Ascending aorta (tissue), 2 donors: Measurements from ENCODE around the gene MGLL. TPM values are rescaled to one million over a fixed set of nuclear protein-coding genes. Genes with fewer than 3 reads are reported as not detected.

ENCODE experiments used
- DNase-seq, 2 donors: peaks; one replicate each; pipeline ENCODE4 v3.0.0-alpha.2; 2019; ENCODE audit warnings: low spot score in 2 of 2
- H3K27ac ChIP-seq, 2 donors: fragments of 200-600 bp; sonication (generic); one replicate each; pipeline ENCODE4 v1.5.1; 2016 to 2017; ENCODE audit warnings: mild to moderate bottlenecking in 1 of 2
- H3K27me3 ChIP-seq: fragments of 200-600 bp; sonication (generic); one replicate; pipeline ENCODE4 v1.5.1; 2017
- H3K36me3 ChIP-seq, 2 donors: fragments of 200-600 bp; sonication (generic); one replicate each; pipeline ENCODE4 v1.5.1; 2016
- H3K4me1 ChIP-seq, 2 donors: fragments of 200-600 bp; sonication (generic); one replicate each; pipeline ENCODE4 v1.5.1; 2016 to 2017; ENCODE audit warnings: mild to moderate bottlenecking in 1 of 2
- H3K4me3 ChIP-seq, 2 donors: fragments of 200-600 bp; sonication (generic); one replicate each; pipeline ENCODE4 v1.5.1; 2016 to 2017; ENCODE audit warnings: mild to moderate bottlenecking in 1 of 2
- H3K9me3 ChIP-seq, 2 donors: fragments of 200-600 bp; sonication (generic); one replicate each; pipeline ENCODE4 v1.5.1; 2016
- CTCF ChIP-seq, 3 experiments: fragments of 200-600 bp in 2 of 3; fragments of 450-650 bp in 1 of 3; sonication (generic) in 2 of 3; IDR thresholded peaks; one replicate each; pipeline ENCODE4 v1.5.1; 2016 to 2019; ENCODE audit warnings: antibody characterized with exemption in 3 of 3, mild to moderate bottlenecking in 1 of 3, moderate library complexity in 1 of 3
- intact Hi-C: fragments of 100-400 bp; cut with DNase I; formaldehyde crosslinking; loops from one replicate; pipeline ENCODE4 v1.15.1; 2023
- total RNA-seq: library from RNA; depleted of rRNA; stranded (reverse); fragments of >200 nt; gene quantifications from one replicate; pipeline ENCODE4 v1.1.0, GENCODE V29; 2016

Gene MGLL
- total RNA-seq, 1 donor from 2014 or later = 101 TPM

DNA sequence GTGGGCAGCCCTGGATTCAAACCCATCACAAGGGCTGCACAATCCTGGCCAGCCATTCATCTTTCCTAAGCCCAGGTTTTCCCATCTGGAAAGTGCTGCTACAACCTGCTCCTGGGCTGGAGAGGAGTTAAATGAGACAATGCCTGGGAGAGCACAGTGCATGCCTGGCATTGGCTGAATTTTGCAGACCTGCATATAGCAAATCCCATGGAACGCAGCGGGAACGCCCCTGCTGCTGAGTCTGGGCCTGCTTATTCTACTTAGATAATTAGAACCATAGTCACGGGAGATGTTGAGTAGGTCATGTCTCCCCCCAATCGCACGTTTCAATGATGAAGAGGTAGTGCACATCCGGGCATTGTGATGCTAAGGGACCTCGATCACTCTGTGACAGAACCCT lies 102.9 kb downstream of the MGLL start:
- TF ChIP-seq CTCF (IDR thresholded peaks at IDR 0.05) = no peak
- H3K4me1 ChIP-seq = peaks cover 6% of the 10 kb centered on the region in 2 donors
- no peak overlapping the region for H3K27ac ChIP-seq
- DNase-seq = no peak
- H3K4me3 ChIP-seq = no peak overlapping the region
- no peaks in the 10 kb centered on the region for H3K9me3 ChIP-seq
- intact Hi-C loops = no loop called here
- peaks cover 0 to 4% of the 10 kb centered on the region in 2 donors for H3K36me3 ChIP-seq
- H3K27me3 ChIP-seq = no peaks in the 10 kb centered on the region

- Histone ChIP-seq H3K9me3 (no peaks in the 10 kb centered on the region), H3K27me3 (no peaks in the 10 kb centered on the region), H3K36me3 (peaks cover 0 to 4% of the 10 kb centered on the region in 2 donors), H3K4me3 (no peak overlapping the region), H3K4me1 (peaks cover 6 to 8% of the 10 kb centered on the region in 2 donors), H3K27ac (no peak overlapping the region)
- TF ChIP-seq CTCF (IDR thresholded peaks at IDR 0.05) = no peak
- DNase-seq = no peak
- intact Hi-C loops = no loop called here
Observed at GRCh38 chr3:127718916-127719290, 103.4 kb downstream of the MGLL start.

GRCh38 chr3:127718245-127718915 lies 103.9 kb downstream of the MGLL start:
- Histone ChIP-seq H3K36me3 (peaks cover 0 to 4% of the 10 kb centered on the region in 2 donors), H3K27ac (no peak overlapping the region), H3K9me3 (no peaks in the 10 kb centered on the region), H3K4me1 (peaks cover 11% of the 10 kb centered on the region in 2 donors), H3K27me3 (no peaks in the 10 kb centered on the region), H3K4me3 (no peak overlapping the region)
- no peak for DNase-seq
- intact Hi-C loops = no loop called here
- TF ChIP-seq CTCF (IDR thresholded peaks at IDR 0.05) = no peak

- Histone ChIP-seq H3K9me3 (no peaks in the 10 kb centered on the region), H3K36me3 (peaks cover 0 to 4% of the 10 kb centered on the region in 2 donors), H3K27ac (no peak overlapping the region), H3K4me1 (peaks cover 9 to 19% of the 10 kb centered on the region in 2 donors), H3K27me3 (no peaks in the 10 kb centered on the region), H3K4me3 (no peak overlapping the region)
- no peak for DNase-seq
- intact Hi-C loops = no loop called here
- no peak for TF ChIP-seq CTCF (IDR thresholded peaks at IDR 0.05)
Observed at GRCh38 chr3:127717357-127718244, 104.7 kb downstream of the MGLL start.

- intact Hi-C loops = no loop called here
- no peak for DNase-seq
- no peaks in the 10 kb centered on the region for H3K9me3 ChIP-seq
- no peaks in the 10 kb centered on the region for H3K27me3 ChIP-seq
- TF ChIP-seq CTCF (IDR thresholded peaks at IDR 0.05) = no peak
- no peak overlapping the region for H3K27ac ChIP-seq
- H3K36me3 ChIP-seq = peaks cover 0 to 4% of the 10 kb centered on the region in 2 donors
- no peak overlapping the region for H3K4me3 ChIP-seq
- peaks cover 13 to 21% of the 10 kb centered on the region in 2 donors for H3K4me1 ChIP-seq
Observed at GRCh38 chr3:127716384-127716783, 105.9 kb downstream of the MGLL start.
